22Rv1 (cell line): ENCODE results near the gene RHEBL1.

Source experiments
- H3K27ac ChIP-seq: fragments of 450-650 bp; 2 replicates; pipeline ENCODE4 v1.5.1; 2017
- CTCF ChIP-seq: fragments of 450-650 bp; IDR thresholded peaks from 2 replicates; pipeline ENCODE4 v1.5.1; 2017; ENCODE audit warnings: mild to moderate bottlenecking
- ZFX ChIP-seq: fragments of 450-650 bp; IDR thresholded peaks from 2 replicates; pipeline ENCODE4 v1.6.1; 2017; ENCODE audit warnings: antibody characterized with exemption, borderline replicate concordance

RHEBL1 gene

GRCh38 chr12:49039421-49040363, 30.1 kb downstream of the RHEBL1 start:
- no peak for TF ChIP-seq ZFX
- no peak for TF ChIP-seq CTCF

GRCh38 chr12:49038291-49038955, 31.4 kb downstream of the RHEBL1 start:
- TF ChIP-seq CTCF = no peak
- TF ChIP-seq ZFX = no peak
- no peak overlapping the region for H3K27ac ChIP-seq

More at GRCh38 chr12:49039421-49040363, 30.1 kb downstream of the RHEBL1 start:
- H3K27ac ChIP-seq = no peak overlapping the region

- H3K27ac ChIP-seq = no peak overlapping the region
- TF ChIP-seq CTCF (no peak), ZFX (no peak)
Measured at GRCh38 chr12:49037947-49038237, 31.9 kb downstream of the RHEBL1 start.

- H3K27ac ChIP-seq = no peak overlapping the region
- TF ChIP-seq CTCF (no peak), ZFX (no peak)
Measured at GRCh38 chr12:49037111-49037946, 32.5 kb downstream of the RHEBL1 start.

GRCh38 chr12:49036029-49036428, 33.8 kb downstream of the RHEBL1 start:
- TF ChIP-seq ZFX (no peak), CTCF (no peak)
- H3K27ac ChIP-seq = no peak overlapping the region

- H3K27ac ChIP-seq = no peak overlapping the region
- TF ChIP-seq CTCF = no peak
- no peak for TF ChIP-seq ZFX
Measured at GRCh38 chr12:49034286-49034622, 35.5 kb downstream of the RHEBL1 start.
